PFSK-1 (cell line): ENCODE data around the gene EIF4E1B.

Source experiments
- FOXP2 ChIP-seq: optimal IDR thresholded peaks from 2 replicates; pipeline ENCODE3; 2011; ENCODE audit warnings: borderline replicate concordance, control low read depth, inconsistent platforms; ENCODE audit not compliant: insufficient read depth; ENCODE audit errors: extremely low read length, extremely low read depth
- POLR2AphosphoS5 ChIP-seq: IDR thresholded peaks from 2 replicates; pipeline ENCODE4 v1.6.1; 2012; ENCODE audit warnings: low read depth, mild to moderate bottlenecking, control low read depth, low read length, moderate library complexity
- REST ChIP-seq, 2 experiments: IDR thresholded peaks; 2 replicates each; pipeline versions ENCODE4 v1.6.1 to v1.8.0; 2011 to 2012; ENCODE audit warnings: low read depth in 2 of 2, low read length in 2 of 2, control low read depth in 1 of 2, inconsistent platforms in 1 of 2, mild to moderate bottlenecking in 1 of 2, moderate library complexity in 1 of 2; ENCODE audit not compliant: insufficient read depth in 1 of 2
- SIN3A ChIP-seq: IDR thresholded peaks from 2 replicates; pipeline ENCODE4 v1.6.1; 2012; ENCODE audit warnings: mild to moderate bottlenecking, low read length, moderate library complexity, borderline replicate concordance; ENCODE audit not compliant: insufficient read depth
- TAF1 ChIP-seq: IDR thresholded peaks from 2 replicates; pipeline ENCODE4 v1.6.1; 2012; ENCODE audit warnings: low read length, control low read depth, borderline replicate concordance; ENCODE audit not compliant: insufficient read depth

The EIF4E1B gene

GRCh38 chr5:176680226-176680563 lies 49.7 kb downstream of the EIF4E1B start:
- TF ChIP-seq REST (IDR thresholded peaks at IDR 0.05; ENCODE audit: insufficient read depth in 1 of 2, low read depth in 2 of 2, low read length in 2 of 2) (no peak), SIN3A (no peak), POLR2AphosphoS5 (no peak), TAF1 (no peak), FOXP2 (no peak)

GRCh38 chr5:176682016-176682531 lies 51.6 kb downstream of the EIF4E1B start:
- TF ChIP-seq REST (IDR thresholded peaks at IDR 0.05; ENCODE audit: insufficient read depth in 1 of 2, low read depth in 2 of 2, low read length in 2 of 2): no peak
- no peak for TF ChIP-seq SIN3A
- no peak for TF ChIP-seq POLR2AphosphoS5

GRCh38 chr5:176685010-176685409 lies 54.5 kb downstream of the EIF4E1B start:
- TF ChIP-seq TAF1 (no peak), FOXP2 (no peak), REST (IDR thresholded peaks at IDR 0.05; ENCODE audit: insufficient read depth in 1 of 2, low read depth in 2 of 2, low read length in 2 of 2) (no peak), SIN3A (no peak), POLR2AphosphoS5 (no peak)

GRCh38 chr5:176687247-176687646 lies 56.8 kb downstream of the EIF4E1B start:
- TF ChIP-seq TAF1: no peak
- TF ChIP-seq SIN3A: no peak
- TF ChIP-seq POLR2AphosphoS5: no peak
- TF ChIP-seq FOXP2: no peak
- TF ChIP-seq REST (IDR thresholded peaks at IDR 0.05; ENCODE audit: insufficient read depth in 1 of 2, low read depth in 2 of 2, low read length in 2 of 2): no peak

GRCh38 chr5:176687881-176688280 lies 57.4 kb downstream of the EIF4E1B start:
- no peak for TF ChIP-seq TAF1

GRCh38 chr5:176690911-176691310 lies 60.4 kb downstream of the EIF4E1B start:
- TF ChIP-seq REST (IDR thresholded peaks at IDR 0.05; ENCODE audit: insufficient read depth in 1 of 2, low read depth in 2 of 2, low read length in 2 of 2) (no peak), TAF1 (no peak)
